GM12875 (cell line): ENCODE results near the gene HOXA7.

Source experiments
- H3K4me3 ChIP-seq: one replicate; pipeline ENCODE4 v1.5.1; 2011; ENCODE audit warnings: low read depth, low read length, control low read depth
- CTCF ChIP-seq: IDR thresholded peaks from 2 replicates; pipeline ENCODE4 v1.5.1; 2011; ENCODE audit warnings: low read depth, mild to moderate bottlenecking, control low read depth, inconsistent platforms, low read length, moderate library complexity, borderline replicate concordance; ENCODE audit not compliant: insufficient read depth

HOXA7 gene

GRCh38 chr7:27192546-27193334, 36.3 kb upstream of the HOXA7 start:
- no peak overlapping the region for H3K4me3 ChIP-seq
- no peak for TF ChIP-seq CTCF

- no peak overlapping the region for H3K4me3 ChIP-seq
- no peak for TF ChIP-seq CTCF
Measured at GRCh38 chr7:27191833-27192545, 35.5 kb upstream of the HOXA7 start.

- H3K4me3 ChIP-seq = no peak overlapping the region
- TF ChIP-seq CTCF = no peak
Measured at GRCh38 chr7:27191161-27191731, 34.8 kb upstream of the HOXA7 start.

GRCh38 chr7:27189997-27190748, 33.7 kb upstream of the HOXA7 start:
- no peak overlapping the region for H3K4me3 ChIP-seq
- no peak for TF ChIP-seq CTCF

- no peak overlapping the region for H3K4me3 ChIP-seq
- no peak for TF ChIP-seq CTCF
Measured at GRCh38 chr7:27189295-27189996, 33.0 kb upstream of the HOXA7 start.

GRCh38 chr7:27188386-27189294, 32.2 kb upstream of the HOXA7 start:
- H3K4me3 ChIP-seq = no peak overlapping the region
- no peak for TF ChIP-seq CTCF
